KOPT-K1 (cell line): ENCODE results near the gene TMEM247.
"Not testable (repeated sequence)": the region's sequence is repeated elsewhere in the genome, so short reads cannot be mapped to it uniquely, and the experiment has no call there.

Experiments
- H3K27ac ChIP-seq: fragments of 200-600 bp; sonication (generic); 2 replicates; pipeline ENCODE4 v1.5.1; 2016; ENCODE audit warnings: antibody characterized with exemption, mild to moderate bottlenecking, low read depth, low read length; ENCODE audit not compliant: poor library complexity, severe bottlenecking
- H3K36me3 ChIP-seq: fragments of 200-600 bp; sonication (generic); 2 replicates; pipeline ENCODE4 v1.5.1; 2017; ENCODE audit warnings: antibody characterized with exemption, mild to moderate bottlenecking, low read length, moderate library complexity; ENCODE audit not compliant: insufficient read depth
- H3K9me3 ChIP-seq: fragments of 200-600 bp; sonication (generic); 2 replicates; pipeline ENCODE4 v1.5.1; 2017; ENCODE audit warnings: antibody characterized with exemption, low read length, mild to moderate bottlenecking; ENCODE audit not compliant: insufficient read depth, poor library complexity, severe bottlenecking

Gene TMEM247

DNA sequence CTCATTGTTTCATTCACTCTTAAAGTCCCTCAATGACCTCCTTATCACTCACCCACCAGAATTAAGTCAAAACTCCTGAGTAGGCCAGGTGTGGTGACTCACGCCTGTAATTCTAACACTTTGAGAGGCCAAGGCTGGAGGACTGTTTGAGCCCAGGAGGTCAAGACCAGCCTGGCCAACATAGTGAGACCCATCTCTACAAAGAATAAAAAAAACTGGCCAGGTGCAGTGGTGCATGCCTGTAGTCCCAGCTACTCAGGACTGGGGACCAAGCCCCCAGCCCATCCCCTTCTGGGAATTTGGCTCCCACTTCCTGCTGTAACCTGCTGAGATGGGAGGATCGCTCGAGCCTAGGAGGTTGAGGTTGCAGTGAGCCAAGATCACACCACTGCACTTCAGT, 28.9 kb downstream of the TMEM247 start:
- Histone ChIP-seq H3K9me3 (no peaks in the 10 kb centered on the region), H3K27ac (no peak overlapping the region), H3K36me3 (no peaks in the 10 kb centered on the region)

DNA sequence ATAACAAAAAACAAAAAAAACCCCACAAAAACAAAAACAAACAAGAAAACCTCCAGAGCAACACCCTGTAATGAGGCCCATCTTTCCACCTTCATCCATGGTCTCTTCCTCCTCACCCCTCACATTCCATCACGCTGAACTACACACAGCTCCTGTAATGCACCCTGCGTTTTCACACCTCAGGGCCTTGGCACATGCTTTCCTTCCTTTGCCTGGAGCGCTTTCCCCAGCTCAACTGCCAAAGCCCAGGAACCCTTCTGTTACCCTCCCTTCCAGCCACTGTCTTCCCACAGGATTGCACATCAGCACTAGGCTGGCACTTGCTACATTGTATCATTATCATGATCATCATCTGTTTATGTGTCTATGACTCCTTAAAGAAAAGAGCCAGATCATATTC, 29.4 kb downstream of the TMEM247 start:
- H3K9me3 ChIP-seq: no peaks in the 10 kb centered on the region
- H3K27ac ChIP-seq: no peak overlapping the region
- H3K36me3 ChIP-seq: no peaks in the 10 kb centered on the region

DNA sequence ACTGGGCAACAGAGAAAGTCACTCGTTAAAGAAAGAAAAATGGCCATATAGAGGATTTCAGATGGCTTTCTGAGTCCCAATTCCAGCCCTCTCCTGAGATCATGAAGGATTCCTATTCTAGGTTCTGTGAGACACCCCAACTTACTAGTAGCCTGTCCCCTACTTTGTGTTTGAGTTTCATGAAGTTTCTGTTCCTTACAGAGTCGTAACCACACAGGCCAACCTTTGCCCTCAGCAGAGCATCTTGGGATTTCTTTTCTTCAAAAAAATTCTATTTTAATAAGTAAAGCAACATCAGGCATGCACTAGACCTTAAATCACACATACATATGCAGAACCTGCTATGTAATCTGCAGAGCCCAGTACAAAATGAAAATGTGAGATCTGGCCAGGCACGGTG, 30.4 kb downstream of the TMEM247 start:
- H3K27ac ChIP-seq: no peak overlapping the region
- H3K9me3 ChIP-seq: peaks cover 6% of the 10 kb centered on the region
- no peaks in the 10 kb centered on the region for H3K36me3 ChIP-seq

DNA sequence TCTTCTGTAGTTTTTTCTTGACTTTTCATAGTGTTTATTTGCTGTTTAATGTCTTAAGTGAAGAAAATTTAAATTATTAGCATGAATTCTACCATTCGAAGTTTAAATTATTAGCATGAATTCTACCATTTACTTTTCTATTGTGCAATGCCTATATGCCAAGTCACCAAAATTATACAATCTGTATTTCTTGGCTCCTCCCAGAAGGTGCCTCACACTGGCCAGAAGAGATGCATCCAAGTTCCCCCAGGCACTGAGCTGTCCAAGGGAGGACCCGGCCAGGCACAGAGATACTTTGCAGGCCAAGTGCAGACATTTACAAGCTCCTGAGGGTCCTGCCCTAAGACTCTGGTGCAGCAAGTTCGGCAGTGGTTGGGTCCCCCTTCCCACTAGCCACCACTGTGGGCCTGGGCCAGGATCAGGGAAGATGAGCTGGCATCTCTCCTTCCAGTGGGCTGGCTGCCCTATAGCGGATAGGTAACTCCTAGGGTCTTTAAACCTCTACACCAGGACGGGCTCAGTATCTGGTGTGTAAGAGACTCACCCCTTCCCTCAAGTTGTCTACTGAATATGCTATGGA, 31.3 kb downstream of the TMEM247 start:
- H3K27ac ChIP-seq: no peak overlapping the region
- H3K36me3 ChIP-seq: no peaks in the 10 kb centered on the region

DNA sequence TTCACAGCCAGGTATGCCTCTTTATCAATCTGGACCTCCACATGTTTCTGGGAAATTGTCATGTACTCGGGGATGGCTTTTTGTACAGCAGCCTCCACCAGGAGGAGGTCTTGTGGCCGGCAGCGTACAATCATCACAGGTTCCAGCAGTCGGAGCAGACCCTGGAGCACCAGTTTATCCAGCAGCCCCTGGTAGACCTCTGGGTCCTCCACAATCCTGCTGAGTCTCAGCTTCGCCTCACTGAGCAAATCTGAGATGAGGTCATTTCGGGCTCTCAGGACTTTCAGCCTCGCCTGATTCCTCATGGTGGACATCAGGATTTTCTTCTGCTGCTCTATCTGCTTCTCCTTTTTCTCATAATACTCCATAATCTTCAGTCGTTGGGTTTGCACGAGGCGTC, 32.8 kb downstream of the TMEM247 start:
- H3K9me3 ChIP-seq: peaks cover 28% of the 10 kb centered on the region
- no peak overlapping the region for H3K27ac ChIP-seq
- H3K36me3 ChIP-seq: no peaks in the 10 kb centered on the region

More for the DNA sequence above, 31.3 kb downstream of the TMEM247 start:
- peaks cover 13% of the 10 kb centered on the region for H3K9me3 ChIP-seq

DNA sequence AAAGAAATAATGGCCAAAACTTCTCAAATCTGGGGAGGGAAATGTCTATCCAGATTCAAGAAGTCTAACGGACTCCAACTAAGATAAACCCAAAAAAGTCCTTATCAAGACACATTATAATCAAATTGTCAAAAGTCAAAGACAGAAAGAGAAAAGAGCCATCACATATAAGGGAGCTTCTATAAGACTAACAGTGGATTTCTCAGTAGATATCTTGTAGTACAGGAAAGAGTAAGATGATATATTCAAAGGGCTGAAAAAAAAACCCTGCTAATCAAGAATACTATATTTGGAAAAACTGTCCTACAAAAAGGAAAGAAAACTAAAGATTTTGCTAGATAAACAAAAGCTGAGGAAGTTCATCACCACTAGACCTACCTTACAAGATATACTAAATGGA, 35.4 kb downstream of the TMEM247 start:
- no peak overlapping the region for H3K27ac ChIP-seq
- H3K9me3 ChIP-seq: peaks cover 35% of the 10 kb centered on the region
- H3K36me3 ChIP-seq: no peaks in the 10 kb centered on the region

DNA sequence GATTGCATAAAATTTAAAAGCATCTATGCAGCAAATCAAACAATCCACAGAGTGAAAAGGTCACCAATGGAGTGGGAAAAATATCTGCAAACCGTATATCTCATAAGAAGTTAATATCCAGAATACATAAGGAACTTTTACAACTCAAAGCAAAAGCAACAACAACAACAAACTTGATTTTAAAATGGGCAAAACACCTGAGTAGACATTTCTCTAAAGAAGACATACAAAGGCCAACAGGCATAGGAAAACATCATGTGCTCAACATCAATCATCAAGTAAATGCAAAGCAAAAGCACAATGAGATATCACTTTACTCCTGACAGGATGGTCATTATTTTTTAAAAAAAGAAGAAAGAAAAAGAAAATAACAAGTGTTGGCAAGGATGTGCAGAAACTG, 38.1 kb downstream of the TMEM247 start:
- Histone ChIP-seq H3K27ac (no peak overlapping the region), H3K36me3 (no peaks in the 10 kb centered on the region), H3K9me3 (peaks cover 35% of the 10 kb centered on the region)

DNA sequence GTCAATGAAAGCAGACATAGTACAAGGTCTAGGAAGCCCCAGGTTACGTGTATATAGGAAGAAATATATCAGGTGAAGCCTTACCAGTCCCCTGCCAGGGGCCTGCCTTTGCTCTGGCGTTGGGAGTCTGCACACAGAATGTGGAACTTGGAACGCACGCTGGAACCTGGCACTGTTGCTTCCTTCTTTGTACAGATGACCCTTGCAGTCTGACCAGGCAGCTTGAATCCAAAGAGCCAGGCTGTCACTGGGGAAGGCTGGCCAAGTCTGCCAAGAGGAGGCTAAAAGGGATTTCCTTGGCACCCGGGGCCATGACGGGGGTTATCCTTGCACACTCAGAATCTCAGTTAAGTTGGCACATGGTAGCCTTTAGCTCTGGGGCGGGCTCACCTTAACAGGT, 39.5 kb downstream of the TMEM247 start:
- Histone ChIP-seq H3K36me3 (no peaks in the 10 kb centered on the region), H3K27ac (no peak overlapping the region), H3K9me3 (peaks cover 35% of the 10 kb centered on the region)

DNA sequence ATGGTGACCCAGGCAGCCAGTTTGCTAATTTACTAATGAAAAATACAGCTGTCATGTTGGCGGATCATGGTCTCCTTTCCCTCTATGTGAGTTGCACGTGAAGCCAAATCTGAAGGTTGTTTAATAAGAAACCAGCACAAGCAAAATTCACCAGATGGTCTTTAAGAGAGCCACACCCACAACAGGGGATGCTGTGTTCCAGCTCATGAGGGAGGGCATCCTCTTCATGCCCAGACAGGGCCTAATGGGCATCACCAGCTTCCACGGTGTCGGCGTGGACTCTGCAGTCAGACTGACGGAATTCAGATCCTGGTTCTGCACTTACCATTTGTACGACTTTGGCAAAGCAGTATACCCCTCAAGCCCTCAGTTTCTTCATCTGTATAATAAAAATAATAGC, 39.9 kb downstream of the TMEM247 start:
- Histone ChIP-seq H3K27ac (no peak overlapping the region), H3K9me3 (peaks cover 34% of the 10 kb centered on the region), H3K36me3 (no peaks in the 10 kb centered on the region)

DNA sequence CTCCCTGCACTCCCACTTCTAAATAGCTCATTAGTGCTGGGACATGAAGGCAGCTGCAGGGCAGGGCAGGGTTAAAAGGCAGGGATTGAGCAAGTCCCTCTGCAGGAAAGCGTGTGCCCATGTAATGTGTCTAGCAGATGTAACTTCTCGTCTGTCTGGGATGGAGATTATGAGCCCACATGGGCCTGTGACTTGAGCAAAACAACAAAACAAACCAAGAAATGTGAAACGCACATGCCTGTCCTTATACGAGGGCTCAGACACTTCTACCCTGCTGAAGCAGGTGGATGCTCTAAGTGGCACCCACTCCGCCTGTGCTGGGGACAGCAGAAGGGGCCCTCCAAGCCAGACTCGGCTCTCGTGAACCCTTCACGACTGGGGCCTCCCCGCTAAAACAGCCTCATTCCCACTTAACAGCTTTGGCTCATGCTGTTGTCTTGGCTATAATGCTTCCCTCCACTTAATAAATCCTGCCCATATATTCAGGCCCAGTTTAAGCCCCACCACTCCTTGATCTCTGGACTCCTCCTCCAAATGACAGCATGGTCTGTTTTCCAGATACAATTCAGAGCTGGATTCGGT, 40.9 kb downstream of the TMEM247 start:
- Histone ChIP-seq H3K27ac (no peak overlapping the region), H3K36me3 (no peaks in the 10 kb centered on the region), H3K9me3 (peaks cover 26% of the 10 kb centered on the region)

DNA sequence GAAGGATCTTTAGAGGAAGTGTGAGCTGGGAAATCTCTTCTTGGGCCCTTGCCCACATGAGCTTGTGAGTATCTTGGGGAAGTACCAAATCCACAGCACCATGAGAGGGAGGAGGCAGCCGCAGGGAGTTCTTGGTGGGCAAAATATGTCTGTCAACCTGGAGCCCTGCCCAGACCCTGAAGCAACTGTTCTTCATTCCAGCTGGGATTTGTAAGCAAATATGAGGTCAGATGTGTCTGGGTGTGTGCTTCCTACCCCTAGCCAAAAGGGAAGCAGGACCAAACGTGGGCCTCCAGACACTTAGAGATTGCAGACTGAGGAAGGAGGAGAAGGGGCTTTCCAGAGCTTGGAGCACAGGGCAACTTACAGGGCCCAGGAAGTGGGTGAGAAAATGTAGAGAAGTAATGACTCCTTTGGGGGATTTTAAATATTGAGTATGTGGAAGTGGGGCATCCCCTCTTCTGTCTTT, 41.9 kb downstream of the TMEM247 start:
- Histone ChIP-seq H3K9me3 (peaks cover 16% of the 10 kb centered on the region), H3K27ac (no peak overlapping the region), H3K36me3 (no peaks in the 10 kb centered on the region)

DNA sequence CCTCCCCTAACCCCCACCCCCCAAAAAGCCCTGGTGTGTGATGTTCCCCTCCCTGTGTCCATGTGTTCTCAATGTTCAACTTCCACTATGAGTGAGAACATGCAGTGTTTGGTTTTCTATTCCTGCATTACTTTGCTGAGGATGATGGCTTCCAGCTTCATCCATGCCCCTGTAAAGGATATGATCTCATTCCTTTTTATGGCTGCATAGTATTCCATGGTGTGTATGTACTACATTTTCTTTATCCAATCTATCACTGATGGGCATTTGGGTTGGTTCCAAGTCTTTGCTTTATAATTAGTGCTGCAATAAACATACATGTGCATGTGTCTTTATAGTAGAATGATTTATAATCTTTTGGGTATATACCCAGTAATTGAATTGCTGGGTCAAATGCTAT, 43.0 kb downstream of the TMEM247 start:
- H3K36me3 ChIP-seq, H3K27ac ChIP-seq: not testable (repeated sequence)

DNA sequence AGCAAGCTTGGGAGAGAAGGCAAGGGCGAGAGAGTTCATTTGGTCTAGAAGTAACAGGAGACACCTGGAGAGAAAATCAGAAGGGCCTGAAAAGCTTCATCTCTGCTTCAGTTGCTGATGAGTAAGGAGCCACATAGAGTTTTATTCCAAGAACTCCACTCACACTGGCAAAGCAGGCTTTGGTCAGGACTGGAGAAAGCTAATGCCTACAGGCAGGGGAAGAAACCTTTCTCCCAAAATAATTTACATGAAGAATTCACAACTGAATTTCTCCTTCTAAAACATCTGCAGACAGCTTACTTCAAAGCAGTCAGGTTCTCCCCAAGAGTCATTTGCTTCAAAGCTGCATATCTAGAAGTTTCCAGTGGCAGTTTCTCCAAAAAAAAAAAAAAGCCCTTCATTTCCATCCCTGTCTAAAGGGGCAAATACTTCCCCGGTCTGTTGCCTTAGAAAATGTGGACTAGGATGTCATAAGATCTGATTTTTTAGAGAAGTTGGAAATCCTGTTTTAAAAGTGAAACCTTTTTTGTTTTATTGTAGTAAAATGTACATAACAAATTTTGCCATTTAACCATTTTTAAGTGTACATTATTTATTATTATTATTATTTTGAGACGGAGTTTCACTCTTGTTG, 46.3 kb downstream of the TMEM247 start:
- no peaks in the 10 kb centered on the region for H3K9me3 ChIP-seq
- no peaks in the 10 kb centered on the region for H3K36me3 ChIP-seq
- no peak overlapping the region for H3K27ac ChIP-seq

More for the DNA sequence above, 43.0 kb downstream of the TMEM247 start:
- H3K9me3 ChIP-seq: not testable (repeated sequence)

DNA sequence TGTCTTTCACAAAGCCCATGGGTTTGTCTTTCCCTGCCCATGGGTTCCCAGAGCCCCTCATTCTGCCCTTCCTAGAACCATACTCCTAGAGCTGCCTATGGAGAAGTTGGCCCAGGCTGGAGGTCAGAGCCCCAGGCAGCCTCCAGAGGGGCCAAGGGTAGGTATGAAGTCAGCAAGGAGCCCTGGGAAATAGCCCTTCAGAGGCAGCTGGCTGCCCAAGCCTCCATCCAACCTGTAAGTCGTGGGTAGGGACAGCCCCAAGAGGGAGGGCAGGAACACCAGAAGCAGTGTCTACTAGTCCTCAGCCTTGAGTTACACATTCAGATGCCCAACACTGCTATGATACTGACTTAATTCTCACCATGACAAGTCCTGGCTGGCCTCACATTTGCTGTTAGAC, 49.5 kb downstream of the TMEM247 start:
- Histone ChIP-seq H3K36me3 (no peaks in the 10 kb centered on the region), H3K27ac (no peak overlapping the region), H3K9me3 (no peaks in the 10 kb centered on the region)

DNA sequence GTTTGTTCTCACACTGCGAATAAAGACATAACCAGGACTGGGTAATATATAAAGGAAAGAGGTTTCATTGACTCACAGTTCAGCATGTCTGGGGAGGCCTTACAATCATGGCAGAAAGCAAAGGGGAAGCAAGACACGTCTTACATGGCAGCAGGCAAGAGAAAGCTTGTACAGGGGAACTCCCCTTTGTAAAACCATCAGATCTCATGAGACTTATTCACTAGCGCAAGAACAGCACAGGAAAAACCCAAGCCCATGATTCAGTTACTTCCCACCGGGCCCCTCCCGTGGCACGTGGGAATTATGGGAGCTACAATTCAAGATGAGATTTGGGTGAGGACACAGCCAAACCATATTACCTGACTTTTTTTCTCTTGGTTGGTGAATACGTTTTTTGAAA, 51.3 kb downstream of the TMEM247 start:
- Histone ChIP-seq H3K36me3 (no peaks in the 10 kb centered on the region), H3K9me3 (peaks cover 4% of the 10 kb centered on the region), H3K27ac (no peak overlapping the region)

DNA sequence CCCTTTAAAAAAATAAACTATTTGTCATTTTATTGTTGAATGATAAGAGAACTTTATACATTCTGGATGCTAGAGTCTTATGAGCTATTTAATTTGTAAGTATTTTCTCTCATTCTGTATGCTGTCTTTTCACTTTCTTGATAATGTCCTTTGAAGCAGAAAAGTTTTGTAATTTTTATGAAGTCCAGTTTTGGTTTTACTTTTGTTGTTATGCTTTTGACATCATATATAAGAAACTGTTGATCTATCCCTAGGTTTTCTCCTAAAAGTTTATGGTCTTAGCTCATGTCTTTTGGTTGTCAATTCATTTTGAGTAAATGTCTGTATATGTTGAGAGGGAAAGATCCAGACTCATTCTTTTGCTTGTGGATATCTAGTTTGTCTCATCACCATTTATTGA, 52.5 kb downstream of the TMEM247 start:
- no peaks in the 10 kb centered on the region for H3K36me3 ChIP-seq
- peaks cover 4% of the 10 kb centered on the region for H3K9me3 ChIP-seq
- no peak overlapping the region for H3K27ac ChIP-seq
